Effector CD8-positive, alpha-beta T cell (primary cell): ENCODE results near the gene YIPF2.

Experiments
- DNase-seq: peaks from one replicate; lab custom pipeline; 2025; lab: John Stamatoyannopoulos, UW

The YIPF2 gene

GRCh38 chr19:10876459-10877240 is 51.8 kb downstream of the YIPF2 start:
- no peak for DNase-seq

GRCh38 chr19:10874024-10874423 is 54.4 kb downstream of the YIPF2 start:
- no peak for DNase-seq

- DNase-seq: no peak
These were observed 55.8 kb downstream of the YIPF2 start for GRCh38 chr19:10872546-10873107.
